Right renal pelvis (tissue), 4 donors: ENCODE data around the gene IFITM1. TPM values are rescaled to one million over a fixed set of nuclear protein-coding genes. Genes with fewer than 3 reads are reported as not detected.

ENCODE experiments used
- DNase-seq, 4 donors: peaks; one replicate each; pipeline ENCODE4 v3.0.0-alpha.2; 2013; ENCODE audit warnings: low read depth in 4 of 4, low spot score in 3 of 4, missing footprints in 1 of 4
- polyA plus RNA-seq, 4 donors: library from polyadenylated mRNA; unstranded; fragments of 120-200 nt; gene quantifications; one replicate each; pipeline ENCODE4 v1.2.1, GENCODE V29; 2013; ENCODE audit not compliant: insufficient read length in 4 of 4

IFITM1 gene
- polyA plus RNA-seq, 4 donors: 34.1 to 44.9 (median 39.9) TPM

DNA sequence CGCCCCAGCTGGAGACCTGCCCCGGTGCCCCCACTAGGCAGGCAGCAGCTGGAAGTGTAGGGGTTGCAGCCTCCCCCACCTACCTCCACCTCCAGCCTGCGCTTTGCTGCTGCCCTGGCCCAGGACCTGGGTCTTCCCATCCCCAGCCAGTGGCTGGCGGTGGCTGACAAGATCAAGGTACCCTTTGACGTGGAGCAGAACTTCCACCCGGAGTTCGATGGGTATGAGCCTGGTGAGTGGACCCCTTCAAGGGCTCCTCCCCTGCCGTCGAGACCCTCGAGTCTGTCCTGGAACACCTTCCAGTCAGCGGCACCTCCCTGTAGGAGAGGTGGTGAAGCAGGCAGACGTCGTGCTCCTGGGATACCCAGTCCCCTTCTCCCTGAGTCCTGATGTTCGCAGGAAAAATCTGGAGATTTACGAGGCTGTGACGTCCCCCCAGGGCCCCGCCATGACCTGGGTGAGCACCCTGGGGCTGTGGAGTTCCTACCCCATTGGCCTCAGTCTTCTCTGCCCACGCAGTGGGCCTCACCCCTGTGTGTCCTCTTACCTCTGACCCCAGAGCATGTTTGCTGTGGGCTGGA, 20.5 kb upstream of the IFITM1 start:
- DNase-seq: no peak

DNA sequence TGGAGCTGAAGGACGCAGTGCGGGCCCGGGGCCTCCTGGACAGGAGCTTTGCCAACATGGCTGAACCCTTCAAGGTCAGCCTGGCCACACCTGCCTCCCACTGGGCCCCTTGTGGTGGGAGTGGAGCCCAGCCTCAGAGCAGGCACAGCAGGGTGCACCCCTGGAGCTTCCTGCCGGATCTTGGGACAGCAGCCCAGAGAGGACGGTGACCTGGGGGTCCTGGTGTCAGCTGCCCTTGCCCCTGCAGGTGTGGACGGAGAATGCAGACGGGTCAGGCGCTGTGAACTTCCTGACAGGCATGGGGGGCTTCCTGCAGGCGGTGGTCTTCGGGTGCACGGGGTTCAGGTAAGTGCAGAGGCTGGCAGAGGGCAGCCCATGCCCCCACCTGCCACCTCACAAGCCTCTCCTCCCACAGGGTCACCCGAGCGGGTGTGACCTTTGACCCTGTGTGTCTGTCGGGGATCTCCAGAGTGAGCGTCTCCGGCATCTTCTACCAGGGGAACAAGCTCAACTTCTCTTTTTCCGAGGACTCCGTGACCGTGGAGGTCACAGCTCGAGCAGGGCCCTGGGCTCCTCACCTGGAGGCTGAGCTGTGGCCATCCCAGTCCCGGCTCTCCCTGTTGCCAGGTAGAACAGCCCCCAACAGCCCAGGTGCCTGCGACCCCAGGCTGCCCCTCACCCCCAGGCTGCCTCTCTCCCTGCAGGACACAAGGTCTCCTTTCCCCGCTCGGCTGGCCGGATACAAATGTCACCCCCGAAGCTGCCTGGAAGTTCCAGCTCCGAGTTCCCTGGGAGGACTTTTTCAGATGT, 19.8 kb upstream of the IFITM1 start:
- DNase-seq: no peak

DNA sequence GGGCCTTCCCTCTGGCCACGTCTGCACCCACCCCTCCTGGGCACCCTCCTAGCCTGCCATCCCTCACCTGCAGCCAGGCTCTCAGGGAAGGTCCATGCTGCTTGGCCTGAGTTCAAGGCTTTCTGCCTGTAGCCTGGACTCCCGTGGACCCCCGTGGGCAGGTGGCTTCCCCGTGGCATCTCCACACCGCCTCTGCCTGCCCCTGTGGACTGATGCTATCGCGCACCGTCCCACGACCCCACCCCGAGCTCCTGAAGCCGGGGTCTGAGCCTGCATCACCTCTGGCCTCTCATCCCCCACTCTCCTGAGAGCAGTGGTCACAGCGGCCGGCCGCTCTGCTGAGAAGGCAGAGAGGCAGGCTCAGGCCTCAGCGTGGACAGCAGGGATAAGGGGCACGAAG, 19.1 kb upstream of the IFITM1 start:
- no peak for DNase-seq

DNA sequence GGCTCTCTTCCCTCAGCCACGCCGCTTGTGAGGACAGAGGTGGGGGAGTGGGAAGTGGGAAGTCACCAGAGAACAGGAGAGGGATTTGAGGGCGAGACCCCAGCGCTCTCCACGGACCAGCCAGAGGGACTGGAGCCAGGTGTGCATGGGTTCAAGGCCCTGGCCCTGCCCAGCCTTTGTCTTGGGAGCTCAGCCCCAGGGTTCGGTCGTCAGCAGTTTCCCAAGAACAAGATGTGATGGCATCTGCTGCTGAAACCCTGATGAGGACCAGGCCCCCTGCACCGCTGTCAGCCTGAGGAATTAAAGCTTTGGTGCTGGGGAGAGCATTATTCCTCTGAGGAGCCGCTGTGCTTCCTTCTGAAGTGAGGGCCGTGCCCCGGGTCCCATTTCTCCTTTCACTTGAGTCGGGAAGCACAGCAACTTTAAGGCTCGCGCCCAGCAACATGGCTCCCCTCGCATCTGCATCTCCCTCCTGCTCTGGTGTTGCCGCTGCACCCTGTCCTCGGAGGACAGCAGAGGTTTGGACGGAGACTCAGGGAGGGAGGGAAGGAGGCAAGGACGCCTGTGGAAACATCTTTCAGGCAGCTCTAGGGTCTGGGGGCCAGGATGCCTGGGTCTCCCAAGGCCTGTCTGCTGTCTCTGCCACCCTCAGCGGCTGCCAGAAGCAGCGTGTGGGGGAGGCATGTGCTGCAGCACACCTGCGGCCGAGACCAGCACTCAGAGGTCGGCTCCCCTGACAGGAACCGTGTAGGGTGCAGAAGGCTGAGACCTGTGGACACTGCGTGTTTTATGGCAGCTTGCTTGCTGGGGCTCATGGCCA, 18.3 kb upstream of the IFITM1 start:
- no peak for DNase-seq

DNA sequence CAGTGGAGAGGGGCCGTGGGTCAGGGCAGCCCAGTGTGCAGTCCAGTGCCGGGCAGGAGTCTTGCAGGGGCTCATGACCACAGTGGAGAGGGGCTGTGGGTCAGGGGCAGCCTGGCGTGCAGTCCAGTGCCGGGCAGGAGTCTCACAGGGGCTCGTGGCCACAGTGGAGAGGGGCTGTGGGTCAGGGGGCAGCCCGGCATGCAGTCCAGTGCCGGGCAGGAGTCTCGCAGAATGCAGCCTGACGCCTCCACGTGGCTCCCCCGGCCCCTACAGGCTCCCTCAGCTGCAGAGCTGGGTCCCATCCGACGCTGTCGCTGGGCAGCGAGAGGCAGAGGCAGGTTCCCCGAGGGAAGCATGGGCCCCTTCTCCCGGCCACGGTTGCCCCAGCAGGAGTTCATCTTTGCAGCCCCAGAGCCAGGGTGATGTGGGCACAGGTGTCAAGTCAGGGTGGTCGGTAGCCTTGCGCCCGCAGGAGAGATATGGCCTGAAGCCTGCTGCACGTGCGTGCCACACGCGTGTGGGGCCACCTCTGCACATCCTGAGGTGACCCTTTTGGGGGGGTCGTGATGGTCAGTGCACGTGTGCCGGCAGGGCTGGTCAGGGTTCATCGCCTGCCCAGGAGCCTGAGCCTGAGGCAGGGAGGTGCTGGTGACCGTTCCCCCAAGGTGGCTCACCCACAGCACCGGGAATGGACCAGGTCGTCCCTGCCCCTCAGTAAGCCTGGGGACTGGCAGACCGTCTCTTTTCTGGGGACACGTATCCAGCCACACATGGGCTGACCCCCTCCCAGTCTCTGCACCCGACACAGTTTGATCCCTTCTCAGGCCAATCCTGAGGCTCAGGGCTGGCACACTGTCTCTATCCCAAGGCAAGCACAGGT, 17.4 kb upstream of the IFITM1 start:
- no peak for DNase-seq

DNA sequence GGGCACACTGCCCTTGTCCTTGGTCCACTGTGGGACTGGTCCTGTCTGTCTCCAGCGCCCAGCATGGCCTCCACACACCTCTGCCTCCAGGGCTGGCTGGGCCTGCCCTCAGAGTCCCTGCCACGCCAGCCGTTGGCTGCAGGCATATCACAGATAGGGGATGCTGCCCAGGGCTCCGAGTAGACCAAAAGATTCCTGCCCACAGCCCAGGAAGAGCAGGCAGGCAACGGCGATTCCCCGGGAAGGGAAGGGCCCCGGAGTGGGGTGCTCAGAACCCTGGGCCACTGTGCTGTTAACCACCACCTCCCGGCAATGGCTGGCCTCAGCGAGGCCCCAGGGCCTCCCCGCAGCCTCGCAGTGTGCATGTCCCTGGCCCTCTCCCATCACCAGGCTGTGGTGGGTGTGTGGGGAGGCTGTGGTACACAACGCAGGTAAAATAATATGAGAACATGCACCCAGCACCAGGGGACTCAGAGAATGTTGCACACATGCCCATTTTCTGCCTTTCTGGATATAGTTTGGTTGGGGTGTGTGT, 16.7 kb upstream of the IFITM1 start:
- no peak for DNase-seq

DNA sequence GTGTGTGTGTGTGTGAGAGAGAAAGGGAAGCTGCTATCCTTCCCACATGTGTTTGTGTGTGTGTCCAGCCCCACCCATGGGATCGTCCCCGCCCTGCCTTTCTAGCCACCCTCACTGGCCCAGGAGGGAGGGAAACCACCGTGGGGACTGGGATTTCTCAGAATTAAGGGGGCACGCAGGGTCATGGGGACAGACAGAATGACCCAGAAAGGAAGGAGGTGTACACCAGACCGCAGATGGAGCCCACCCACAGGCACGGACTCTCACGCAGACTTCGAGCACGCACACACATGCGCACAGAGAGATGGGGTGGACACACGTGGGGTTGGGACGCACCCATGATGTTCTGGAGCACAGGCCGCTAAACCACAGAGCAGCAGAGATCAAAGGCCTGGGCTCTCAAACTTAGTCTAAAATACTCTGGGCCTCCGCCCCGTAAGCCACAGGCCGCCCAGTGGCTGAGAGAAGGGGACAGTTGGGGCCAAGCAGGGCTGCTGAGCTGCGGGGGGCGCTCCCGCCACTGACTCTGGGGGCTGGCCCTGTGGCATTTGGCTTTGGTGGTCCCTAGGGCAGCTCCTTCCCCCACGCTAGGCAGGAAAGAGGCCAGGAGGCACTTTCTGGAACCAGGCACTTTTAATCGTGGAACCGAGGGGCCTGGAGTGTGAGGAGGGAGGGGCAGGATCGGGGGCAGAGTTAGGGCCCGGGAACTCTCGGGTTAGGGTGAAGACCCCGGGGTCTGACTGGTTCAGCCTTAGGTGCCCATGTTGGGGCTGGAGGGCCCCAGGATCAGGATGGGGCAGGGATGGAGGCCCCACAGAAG, 16.0 kb upstream of the IFITM1 start:
- DNase-seq: no peak

DNA sequence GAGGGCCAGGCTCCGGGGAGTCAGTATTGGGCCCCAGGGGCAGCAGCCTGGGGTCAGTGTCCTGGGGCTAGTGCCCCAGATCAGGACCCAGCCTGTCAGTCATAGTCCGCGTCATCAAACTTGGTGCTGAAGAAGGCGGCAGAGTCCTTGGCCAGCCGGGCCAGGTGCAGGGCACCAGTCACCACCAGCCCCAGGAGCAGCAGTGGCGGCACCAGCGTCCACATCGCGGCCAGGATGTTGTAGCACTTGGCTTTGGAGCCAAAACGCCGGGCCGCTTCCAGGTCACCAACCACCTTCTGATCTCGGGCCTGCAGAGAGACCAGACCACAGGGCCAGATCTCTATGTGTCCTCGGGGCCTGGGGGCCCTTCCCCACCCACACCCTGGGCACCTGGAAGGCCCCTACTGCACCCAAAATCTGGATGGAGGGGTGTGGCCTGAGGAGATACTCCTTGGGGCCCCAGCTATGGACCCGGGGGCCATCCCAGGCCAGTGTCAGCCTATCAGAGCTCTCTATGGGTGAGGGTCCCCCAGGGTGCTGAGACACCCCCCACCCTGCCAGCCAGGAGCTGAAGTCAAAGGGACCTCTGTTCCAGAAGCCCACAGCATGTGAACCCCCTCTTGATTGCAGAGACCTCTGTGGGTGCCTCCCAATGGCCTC, 15.3 kb upstream of the IFITM1 start:
- no peak for DNase-seq

DNA sequence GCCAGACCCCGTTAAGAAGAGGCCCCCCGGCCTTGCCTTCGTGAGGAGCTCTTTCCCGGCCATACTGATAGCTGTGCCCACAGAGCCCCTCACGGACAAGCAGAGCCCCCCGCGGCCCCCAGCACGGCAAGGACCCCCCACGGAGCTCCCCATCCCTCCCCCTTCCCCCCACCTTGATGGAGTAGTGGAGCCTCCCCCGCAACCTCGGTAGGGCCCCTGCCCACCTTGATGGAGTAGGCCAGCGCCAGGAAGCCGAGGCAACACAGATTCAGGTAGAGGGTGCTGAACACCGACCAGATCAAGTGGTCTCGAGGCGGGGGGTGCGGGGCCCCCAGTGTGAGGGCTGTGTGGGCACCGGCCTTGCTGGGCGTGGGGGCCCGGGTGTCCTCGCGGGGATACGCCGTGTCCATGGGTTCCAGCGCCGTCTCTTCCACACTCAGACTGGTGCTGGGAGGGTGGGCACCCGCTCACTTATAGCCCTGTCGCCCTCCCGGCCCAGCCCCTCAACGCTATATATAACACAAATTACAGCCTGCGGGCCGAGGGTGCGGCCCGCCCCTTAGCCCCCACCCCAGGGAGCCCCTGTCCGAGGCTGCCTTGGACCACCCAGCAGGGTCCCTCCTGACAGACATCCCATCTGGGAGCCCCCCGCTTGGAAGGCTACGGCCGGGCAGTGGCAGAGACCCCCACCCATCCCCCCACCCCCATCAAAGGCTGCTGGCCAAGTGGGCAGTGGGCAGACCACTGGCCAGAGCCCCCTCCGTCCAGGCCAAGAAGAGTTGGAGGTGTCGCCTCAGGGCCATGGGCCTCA, 14.6 kb upstream of the IFITM1 start, which contains the start of gene IFITM5:
Gene IFITM5, minus strand, starts transcription at position 446 of the 811 bp plus-strand sequence. Its CDS starts 36 bp downstream, at position 410.
- DNase-seq: no peak

DNA sequence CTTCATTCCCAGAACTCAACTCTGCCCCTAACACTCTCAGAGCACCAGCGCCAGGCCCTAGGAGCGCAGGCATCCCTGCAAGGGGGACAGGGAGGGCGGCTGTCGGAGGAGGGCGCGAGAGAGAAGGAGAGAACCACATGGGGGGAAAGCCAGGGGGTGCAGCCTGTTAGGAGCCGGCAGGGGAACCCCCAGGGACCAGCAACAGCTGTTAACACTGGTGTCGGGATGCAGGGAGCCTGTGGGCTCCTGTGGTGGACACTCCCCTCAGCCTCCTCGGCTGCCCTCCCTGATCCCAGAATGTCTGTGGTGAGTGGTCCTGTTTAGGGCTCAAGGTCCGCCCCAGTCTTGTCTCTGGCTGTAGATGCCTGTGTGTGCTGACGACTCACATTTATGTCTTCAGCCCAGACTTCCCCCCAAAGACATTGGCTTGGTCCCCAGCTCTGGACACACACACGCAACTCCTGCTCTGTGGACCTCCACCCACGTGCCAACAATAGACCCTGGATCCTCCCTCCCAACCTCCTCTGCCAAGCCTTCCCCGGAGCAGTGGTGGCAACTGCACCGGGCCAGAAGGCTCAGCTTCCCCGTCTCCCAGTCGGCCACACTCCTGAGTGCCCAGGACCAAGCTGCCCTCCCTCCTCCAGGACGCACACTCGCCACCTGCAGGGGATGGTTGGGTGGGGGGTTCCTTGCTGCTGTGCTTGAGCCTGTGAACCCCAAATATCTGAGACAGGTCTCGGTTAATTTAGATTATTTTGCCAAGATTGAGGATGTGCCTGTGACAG, 13.7 kb upstream of the IFITM1 start:
- DNase-seq: no peak

DNA sequence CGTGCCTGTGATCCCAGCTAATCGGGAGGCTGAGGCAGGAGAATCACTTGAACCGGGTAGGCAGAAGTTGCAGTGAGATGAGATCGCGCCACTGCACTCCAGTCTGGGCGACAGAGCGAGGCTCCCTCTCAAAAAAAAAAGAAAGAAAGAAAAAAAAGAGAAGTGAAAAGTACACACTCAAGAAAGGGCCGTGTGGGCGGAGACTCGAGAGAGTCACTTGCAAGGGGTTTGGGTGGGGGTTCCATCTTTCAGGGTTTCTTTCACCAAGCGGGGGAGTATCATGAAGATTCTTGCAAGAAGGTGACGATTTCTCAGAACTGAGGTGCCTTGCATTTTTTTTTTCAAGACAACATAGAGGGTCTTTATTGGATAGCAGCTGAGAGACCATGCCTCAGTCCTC, 10.5 kb upstream of the IFITM1 start:
- no peak for DNase-seq

DNA sequence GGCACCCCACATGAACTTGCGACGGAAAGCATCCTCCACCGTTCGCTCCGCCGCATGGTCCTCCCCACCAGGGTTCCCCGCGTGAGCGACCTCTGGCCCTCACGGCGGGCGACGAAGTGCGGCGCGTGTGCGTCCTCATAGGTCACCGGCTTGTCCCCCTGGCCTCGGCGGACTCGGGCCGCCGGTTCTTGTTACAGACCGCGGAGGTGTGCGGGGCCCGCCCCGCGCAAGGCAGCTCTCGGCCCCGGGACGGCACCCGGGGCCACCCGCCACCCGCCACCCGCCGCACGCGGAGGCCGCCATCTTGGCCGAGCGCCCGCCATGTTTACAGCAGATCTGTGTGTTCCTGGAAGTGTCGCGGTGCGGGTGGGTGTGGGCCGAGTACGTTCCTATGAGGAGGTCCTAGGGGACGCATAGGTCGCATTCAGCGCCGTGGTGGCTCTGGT, 9.8 kb upstream of the IFITM1 start:
- no peak for DNase-seq

DNA sequence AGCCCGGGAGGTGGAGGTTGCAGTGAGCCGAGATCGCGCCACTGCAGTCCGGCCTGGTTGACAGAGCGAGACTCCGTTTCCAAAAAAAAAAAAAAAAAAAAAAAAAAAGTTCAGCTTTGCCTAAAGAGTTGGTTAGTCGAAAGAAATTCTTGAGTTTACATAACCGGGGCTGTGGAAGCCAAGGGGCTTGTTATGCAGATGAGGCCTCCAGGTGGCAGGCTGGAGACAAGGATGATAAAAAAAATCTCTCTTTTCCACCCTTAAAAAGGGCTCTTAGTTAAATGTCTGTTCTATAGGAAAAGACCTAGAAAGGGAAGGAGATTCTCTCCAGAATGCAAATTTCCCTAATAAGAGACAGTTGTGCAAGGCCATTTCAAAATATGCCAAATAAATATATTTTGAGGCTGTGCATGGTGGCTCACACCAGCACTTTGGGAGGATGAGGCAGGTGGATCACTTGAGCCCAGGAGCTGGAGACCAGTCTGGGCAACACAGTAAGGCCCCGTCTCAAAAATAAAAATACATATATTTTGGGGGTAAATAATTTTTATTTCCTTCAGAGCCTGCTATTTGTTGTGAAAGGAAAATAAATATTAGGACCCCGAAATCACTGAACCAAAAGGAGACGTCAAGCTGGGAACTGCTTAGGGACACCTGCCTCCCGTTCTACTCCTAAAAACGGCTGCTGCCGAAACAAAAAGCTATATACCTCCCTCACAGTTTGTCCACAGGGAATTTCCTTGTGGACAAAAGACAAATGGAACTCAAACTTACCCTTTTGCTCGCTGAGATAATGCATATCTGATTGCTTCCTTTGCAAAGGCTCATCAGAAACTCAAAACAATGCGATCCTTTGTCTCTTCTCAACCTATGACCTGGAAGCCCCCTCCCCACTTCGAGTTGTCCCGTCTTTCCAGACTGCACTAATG, 8.7 kb upstream of the IFITM1 start:
- peak in 1 of 4 donors; percentile 72 for DNase-seq

DNA sequence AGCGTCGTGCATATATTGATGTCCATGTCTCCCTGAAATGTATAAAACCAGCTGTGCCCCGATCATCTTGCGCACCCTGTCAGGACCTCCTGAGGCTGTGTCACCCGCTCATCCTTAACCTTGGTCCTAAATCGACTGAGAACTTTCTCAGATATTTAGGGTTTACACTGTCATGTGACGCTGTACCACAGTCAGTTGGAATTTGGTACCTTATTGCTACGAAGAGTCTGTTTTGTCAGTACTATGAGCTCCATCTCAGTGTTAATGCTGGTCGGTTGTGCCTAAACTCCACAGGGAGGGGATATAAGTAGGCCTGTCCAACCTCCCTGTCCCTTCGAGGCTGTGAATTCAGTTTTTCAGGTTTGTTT, 8.0 kb upstream of the IFITM1 start:
- no peak for DNase-seq

DNA sequence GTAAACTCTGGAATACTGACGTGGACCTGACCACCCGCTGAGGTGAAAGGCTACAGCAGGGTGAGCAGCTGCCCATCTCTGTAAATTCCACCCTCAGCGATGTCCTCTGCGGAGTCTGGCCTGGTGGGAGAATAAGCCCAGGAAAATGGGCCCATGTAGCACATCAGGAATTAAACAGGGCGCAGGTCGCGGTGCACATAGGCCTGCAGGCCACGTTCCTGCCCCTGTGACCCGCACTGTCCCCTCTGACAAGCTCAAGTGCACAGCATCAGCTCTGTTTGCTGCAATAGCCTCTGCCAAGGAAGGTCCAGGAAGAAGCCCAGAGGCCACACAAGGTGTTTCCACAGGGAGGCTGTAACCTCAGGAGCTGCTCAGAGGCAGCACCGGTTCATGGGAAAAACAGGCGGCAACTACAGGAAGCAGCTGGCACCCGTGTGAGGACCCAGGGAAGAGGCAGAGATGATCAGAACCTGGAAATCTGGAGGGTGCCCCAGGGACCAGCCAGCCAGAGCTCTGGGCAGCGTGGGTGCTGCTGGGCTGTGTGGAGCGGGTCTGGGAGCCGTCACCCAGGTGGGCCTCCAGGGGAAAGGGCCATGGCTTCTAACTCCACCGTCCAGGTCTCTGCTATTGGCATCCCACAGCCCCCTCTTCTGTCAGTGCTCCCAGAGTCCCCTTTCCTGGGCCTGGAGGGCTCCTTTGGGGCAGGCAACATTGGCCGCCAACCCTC, 7.0 kb upstream of the IFITM1 start:
- no peak for DNase-seq
